HCT116 (cell line): ENCODE data around the gene UQCC2. TPM values are rescaled to one million over a fixed set of nuclear protein-coding genes. Genes with fewer than 3 reads are reported as not detected.

Experiments used
- ATAC-seq: fragments of 200-7000 bp; cut with Tn5 transposase; 2 replicates; pipeline ENCODE4 v1.9.1; 2020; ENCODE audit warnings: mild to moderate bottlenecking, moderate library complexity
- BruUV-seq: library from RNA; stranded (reverse); fragments of 400-500 nt; replicated peaks from 2 replicates; lab custom pipeline; 2021; lab: Mats Ljungman, UMichigan
- CTCF ChIA-PET: fragments of 300-600 bp; sonication (Branson Sonifier 250); formaldehyde crosslinking; loops from one replicate; lab custom pipeline; 2021; ENCODE audit warnings: antibody characterized with exemption; lab: Charles Lee
- POLR2A ChIA-PET: fragments of 300-600, 350-600 bp; sonication (Branson Sonifier 250); formaldehyde crosslinking; loops from one replicate; lab custom pipeline; 2021; ENCODE audit warnings: antibody characterized with exemption; lab: Charles Lee
- RAD21 ChIA-PET, 2 experiments: fragments of 300-600 bp; sonication (Branson Sonifier 250); formaldehyde crosslinking; loops; one replicate each; lab custom pipeline; 2023; ENCODE audit warnings: low total read pairs in 2 of 2; ENCODE audit not compliant: uncharacterized antibody in 2 of 2, unreplicated experiment in 2 of 2, low non-redundant PET in 1 of 2; lab: Charles Lee
- DNase-seq: peaks from one replicate; pipeline ENCODE4 v3.0.0-alpha.2; 2010; ENCODE audit warnings: low read depth, low spot score
- H2AFZ ChIP-seq: fragments of 200-600 bp; shearing (Covaris generic), sonication (generic); 2 replicates; pipeline ENCODE4 v1.6.1; 2017; ENCODE audit warnings: low read depth, mixed run types, mixed read lengths, antibody characterized with exemption, low read length; ENCODE audit not compliant: poor library complexity, severe bottlenecking
- H3K27ac ChIP-seq: 2 replicates; pipeline ENCODE4 v1.5.1; 2012; ENCODE audit warnings: low read depth, low read length
- H3K27me3 ChIP-seq: fragments of 200-600 bp; sonication (generic); 2 replicates; pipeline ENCODE4 v1.6.1; 2016; ENCODE audit warnings: mixed run types, low read length, mixed read lengths; ENCODE audit not compliant: insufficient read depth
- H3K36me3 ChIP-seq, 2 experiments: fragments of 200-500 bp in 1 of 2; fragments of 200-600 bp in 1 of 2; sonication (Bioruptor generic) in 1 of 2; sonication (generic) in 1 of 2; 2 replicates each; pipeline versions ENCODE4 v1.5.1 to v1.6.1; 2014 to 2016; ENCODE audit warnings: low read length in 2 of 2, inconsistent platforms in 1 of 2, mixed read lengths in 1 of 2, mixed run types in 1 of 2; ENCODE audit not compliant: insufficient read depth in 2 of 2, control insufficient read depth in 1 of 2
- H3K4me1 ChIP-seq, 2 experiments: fragments of 200-600 bp in 1 of 2; sonication (generic) in 1 of 2; 2 replicates each; pipeline versions ENCODE4 v1.5.1 to v1.6.1; 2012 to 2017; ENCODE audit warnings: low read length in 2 of 2, inconsistent platforms in 1 of 2, mild to moderate bottlenecking in 1 of 2, mixed read lengths in 1 of 2, mixed run types in 1 of 2, moderate library complexity in 1 of 2; ENCODE audit not compliant: insufficient read depth in 2 of 2, control insufficient read depth in 1 of 2
- H3K4me2 ChIP-seq: fragments of 200-600 bp; sonication (generic); 2 replicates; pipeline ENCODE4 v1.6.1; 2017; ENCODE audit warnings: mixed run types, low read length, mixed read lengths
- H3K4me3 ChIP-seq, 2 experiments: fragments of 200-600 bp in 1 of 2; sonication (generic) in 1 of 2; replicated peaks in 1 of 2; 2 replicates each; pipeline ENCODE4 v1.5.1; 2011 to 2016; ENCODE audit warnings: low read length in 2 of 2, control low read depth in 1 of 2, low read depth in 1 of 2, mild to moderate bottlenecking in 1 of 2, mixed read lengths in 1 of 2, mixed run types in 1 of 2
- H3K79me2 ChIP-seq: fragments of 200-600 bp; sonication (generic); 2 replicates; pipeline ENCODE4 v1.6.1; 2017; ENCODE audit warnings: mild to moderate bottlenecking, mixed run types, low read length, moderate library complexity, mixed read lengths; ENCODE audit not compliant: insufficient read depth
- H3K9ac ChIP-seq: fragments of 200-600 bp; sonication (generic); 2 replicates; pipeline ENCODE4 v1.6.1; 2016; ENCODE audit warnings: low read length, mixed read lengths
- H3K9me2 ChIP-seq: fragments of 200-600 bp; sonication (generic), shearing (Covaris generic); 2 replicates; pipeline ENCODE4 v1.6.1; 2017; ENCODE audit warnings: mixed run types, mild to moderate bottlenecking, moderate library complexity; ENCODE audit not compliant: insufficient read depth
- H3K9me3 ChIP-seq, 2 experiments: fragments of 200-500 bp in 1 of 2; fragments of 200-600 bp in 1 of 2; sonication (Bioruptor generic) in 1 of 2; sonication (generic) in 1 of 2; 2 replicates each; pipeline ENCODE4 v1.6.1; 2014 to 2017; ENCODE audit warnings: low read length in 2 of 2, mixed read lengths in 2 of 2, inconsistent platforms in 1 of 2, low read depth in 1 of 2, mild to moderate bottlenecking in 1 of 2, mixed run types in 1 of 2, moderate library complexity in 1 of 2; ENCODE audit not compliant: control insufficient read depth in 1 of 2, insufficient read depth in 1 of 2
- H4K20me1 ChIP-seq: fragments of 200-600 bp; sonication (generic), shearing (Covaris generic); 2 replicates; pipeline ENCODE4 v1.6.1; 2017; ENCODE audit warnings: mixed run types, mild to moderate bottlenecking, moderate library complexity; ENCODE audit not compliant: insufficient read depth
- CEBPB ChIP-seq: IDR thresholded peaks from 2 replicates; pipeline ENCODE4 v1.6.1; 2012; ENCODE audit warnings: low read depth
- EGR1 ChIP-seq: IDR thresholded peaks from 2 replicates; pipeline ENCODE4 v1.6.1; 2012; ENCODE audit warnings: low read depth
- ELF1 ChIP-seq: IDR thresholded peaks from 2 replicates; pipeline ENCODE4 v1.6.1; 2012; ENCODE audit warnings: low read depth, borderline replicate concordance
- EZH2 ChIP-seq: fragments of 200-600 bp; sonication (generic); IDR thresholded peaks from 2 replicates; pipeline ENCODE4 v1.6.1; 2017; ENCODE audit warnings: antibody characterized with exemption, mixed run types
- EZH2phosphoT487 ChIP-seq: fragments of 200-600 bp; IDR thresholded peaks from 2 replicates; pipeline ENCODE4 v1.6.1; 2018; ENCODE audit warnings: antibody characterized with exemption, borderline replicate concordance
- FOSL1 ChIP-seq: IDR thresholded peaks from 2 replicates; pipeline ENCODE4 v1.6.1; 2012; ENCODE audit warnings: low read depth
- JUND ChIP-seq: IDR thresholded peaks from 2 replicates; pipeline ENCODE4 v1.6.1; 2012
- POLR2AphosphoS5 ChIP-seq: IDR thresholded peaks from 2 replicates; pipeline ENCODE4 v1.6.1; 2011; ENCODE audit warnings: mild to moderate bottlenecking, low read depth, low read length, moderate library complexity
- RAD21 ChIP-seq: IDR thresholded peaks from 2 replicates; pipeline ENCODE4 v1.6.1; 2012; ENCODE audit warnings: low read depth, mild to moderate bottlenecking
- SP1 ChIP-seq: IDR thresholded peaks from 2 replicates; pipeline ENCODE4 v1.6.1; 2012; ENCODE audit warnings: low read depth
- SRF ChIP-seq: IDR thresholded peaks from 2 replicates; pipeline ENCODE4 v1.6.1; 2012; ENCODE audit warnings: low read depth
- TCF7L2 ChIP-seq: IDR thresholded peaks from 2 replicates; pipeline ENCODE4 v1.7.0; 2011; ENCODE audit warnings: borderline replicate concordance, inconsistent platforms; ENCODE audit not compliant: insufficient read depth, insufficient read length; ENCODE audit errors: extremely low read depth
- YY1 ChIP-seq: IDR thresholded peaks from 2 replicates; pipeline ENCODE4 v1.6.1; 2011; ENCODE audit warnings: low read length, low read depth, moderate library complexity, mild to moderate bottlenecking; ENCODE audit not compliant: insufficient replicate concordance; ENCODE audit errors: extremely low read depth
- intact Hi-C: fragments of 100-400 bp; cut with micrococcal nuclease; formaldehyde crosslinking; loops from 2 replicates; pipeline ENCODE4 v1.10.0; 2022
- total RNA-seq: library from RNA; stranded (reverse); gene quantifications from one replicate; pipeline ENCODE4 v1.2.1, GENCODE V29; 2021; ENCODE audit not compliant: unreplicated experiment
- TF ChIP-seq, protein P1 (sequence below): IDR thresholded peaks from 2 replicates; pipeline ENCODE4 v1.6.1; 2011; ENCODE audit warnings: mild to moderate bottlenecking, low read length, moderate library complexity; ENCODE audit not compliant: insufficient replicate concordance; ENCODE audit errors: extremely low read depth
- TF ChIP-seq, protein P2 (sequence below): IDR thresholded peaks from 2 replicates; pipeline ENCODE4 v1.6.1; 2012; ENCODE audit warnings: low read depth

UQCC2 gene
- total RNA-seq, 1 experiment from 2014 or later: 95.1 TPM

- no peak overlapping the region for H3K27ac ChIP-seq
- H3K9me2 ChIP-seq: no peaks in the 10 kb centered on the region
- peaks cover 39% of the 10 kb centered on the region for H3K79me2 ChIP-seq
- peaks cover 8 to 21% of the 10 kb centered on the region in 2 experiments; a peak in 3 of 4 replicates for H3K4me1 ChIP-seq
- no TSS peak for BruUV-seq
- H3K4me2 ChIP-seq: no peak overlapping the region
- no peaks in the 10 kb centered on the region for H3K9me3 ChIP-seq
- TF ChIP-seq, protein P1, sequence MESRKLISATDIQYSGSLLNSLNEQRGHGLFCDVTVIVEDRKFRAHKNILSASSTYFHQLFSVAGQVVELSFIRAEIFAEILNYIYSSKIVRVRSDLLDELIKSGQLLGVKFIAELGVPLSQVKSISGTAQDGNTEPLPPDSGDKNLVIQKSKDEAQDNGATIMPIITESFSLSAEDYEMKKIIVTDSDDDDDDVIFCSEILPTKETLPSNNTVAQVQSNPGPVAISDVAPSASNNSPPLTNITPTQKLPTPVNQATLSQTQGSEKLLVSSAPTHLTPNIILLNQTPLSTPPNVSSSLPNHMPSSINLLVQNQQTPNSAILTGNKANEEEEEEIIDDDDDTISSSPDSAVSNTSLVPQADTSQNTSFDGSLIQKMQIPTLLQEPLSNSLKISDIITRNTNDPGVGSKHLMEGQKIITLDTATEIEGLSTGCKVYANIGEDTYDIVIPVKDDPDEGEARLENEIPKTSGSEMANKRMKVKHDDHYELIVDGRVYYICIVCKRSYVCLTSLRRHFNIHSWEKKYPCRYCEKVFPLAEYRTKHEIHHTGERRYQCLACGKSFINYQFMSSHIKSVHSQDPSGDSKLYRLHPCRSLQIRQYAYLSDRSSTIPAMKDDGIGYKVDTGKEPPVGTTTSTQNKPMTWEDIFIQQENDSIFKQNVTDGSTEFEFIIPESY: no peak
- TF ChIP-seq SP1: no peak
- TF ChIP-seq RAD21: no peak
- no peak for TF ChIP-seq EZH2phosphoT487
- TF ChIP-seq EGR1: no peak
- no peak for TF ChIP-seq TCF7L2
- no peak for TF ChIP-seq YY1
- no peak for TF ChIP-seq CEBPB
- no peak for TF ChIP-seq FOSL1
- TF ChIP-seq JUND: no peak
- no peak for TF ChIP-seq ELF1
- no peak for TF ChIP-seq EZH2
- no peak for TF ChIP-seq SRF
- TF ChIP-seq, protein P2, sequence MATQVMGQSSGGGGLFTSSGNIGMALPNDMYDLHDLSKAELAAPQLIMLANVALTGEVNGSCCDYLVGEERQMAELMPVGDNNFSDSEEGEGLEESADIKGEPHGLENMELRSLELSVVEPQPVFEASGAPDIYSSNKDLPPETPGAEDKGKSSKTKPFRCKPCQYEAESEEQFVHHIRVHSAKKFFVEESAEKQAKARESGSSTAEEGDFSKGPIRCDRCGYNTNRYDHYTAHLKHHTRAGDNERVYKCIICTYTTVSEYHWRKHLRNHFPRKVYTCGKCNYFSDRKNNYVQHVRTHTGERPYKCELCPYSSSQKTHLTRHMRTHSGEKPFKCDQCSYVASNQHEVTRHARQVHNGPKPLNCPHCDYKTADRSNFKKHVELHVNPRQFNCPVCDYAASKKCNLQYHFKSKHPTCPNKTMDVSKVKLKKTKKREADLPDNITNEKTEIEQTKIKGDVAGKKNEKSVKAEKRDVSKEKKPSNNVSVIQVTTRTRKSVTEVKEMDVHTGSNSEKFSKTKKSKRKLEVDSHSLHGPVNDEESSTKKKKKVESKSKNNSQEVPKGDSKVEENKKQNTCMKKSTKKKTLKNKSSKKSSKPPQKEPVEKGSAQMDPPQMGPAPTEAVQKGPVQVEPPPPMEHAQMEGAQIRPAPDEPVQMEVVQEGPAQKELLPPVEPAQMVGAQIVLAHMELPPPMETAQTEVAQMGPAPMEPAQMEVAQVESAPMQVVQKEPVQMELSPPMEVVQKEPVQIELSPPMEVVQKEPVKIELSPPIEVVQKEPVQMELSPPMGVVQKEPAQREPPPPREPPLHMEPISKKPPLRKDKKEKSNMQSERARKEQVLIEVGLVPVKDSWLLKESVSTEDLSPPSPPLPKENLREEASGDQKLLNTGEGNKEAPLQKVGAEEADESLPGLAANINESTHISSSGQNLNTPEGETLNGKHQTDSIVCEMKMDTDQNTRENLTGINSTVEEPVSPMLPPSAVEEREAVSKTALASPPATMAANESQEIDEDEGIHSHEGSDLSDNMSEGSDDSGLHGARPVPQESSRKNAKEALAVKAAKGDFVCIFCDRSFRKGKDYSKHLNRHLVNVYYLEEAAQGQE: no peak
- TF ChIP-seq POLR2AphosphoS5: no peak
- H3K27me3 ChIP-seq: no peaks in the 10 kb centered on the region
- peaks cover 2 to 37% of the 10 kb centered on the region in 2 experiments; a peak in 3 of 4 replicates for H3K36me3 ChIP-seq
- H3K4me3 ChIP-seq: no peak overlapping the region
- ChIA-PET POLR2A (no interaction called here), RAD21 (no interaction called here), CTCF (interaction anchor here (1.4 kb wide), 1 partner anchor 8 kb away, joined by 6 read pairs; no protein-coding TSS in a partner anchor)
- intact Hi-C loops: no loop called here
- H4K20me1 ChIP-seq: no peaks in the 10 kb centered on the region
- no peak for ATAC-seq
- H3K9ac ChIP-seq: no peak overlapping the region
- no peak for DNase-seq
- no peak overlapping the region for H2AFZ ChIP-seq
Observed at GRCh38 chr6:33708516-33709204, 2.8 kb downstream of the UQCC2 start.
